PC-3 (cell line): Measurements from ENCODE around the gene ATP5ME. TPM values are rescaled to one million over a fixed set of nuclear protein-coding genes. Genes with fewer than 3 reads are reported as not detected.
"Not testable (repeated sequence)": the region's sequence is repeated elsewhere in the genome, so short reads cannot be mapped to it uniquely, and the experiment has no call there.

Experiments
- ATAC-seq: fragments of 200-7000 bp; cut with Tn5 transposase; 2 replicates; pipeline ENCODE4 v1.9.1; 2020; ENCODE audit warnings: mild to moderate bottlenecking, moderate library complexity
- BruUV-seq: library from RNA; stranded (reverse); fragments of 400-500 nt; replicated peaks from 2 replicates; lab custom pipeline; 2021; lab: Mats Ljungman, UMichigan
- CTCF ChIA-PET: fragments of 300-600 bp; sonication (Branson Sonifier 250); formaldehyde crosslinking; loops from one replicate; lab custom pipeline; 2022; ENCODE audit warnings: antibody characterized with exemption; lab: Charles Lee
- POLR2A ChIA-PET: fragments of 300-600 bp; sonication (Branson Sonifier 250); formaldehyde crosslinking; loops from one replicate; lab custom pipeline; 2022; ENCODE audit warnings: antibody characterized with exemption; ENCODE audit not compliant: unreplicated experiment; lab: Charles Lee
- DNase-seq: peaks from one replicate; pipeline ENCODE4 v3.0.0-alpha.2; 2015
- H2AFZ ChIP-seq: fragments of 300-600 bp; sonication (generic); 2 replicates; pipeline ENCODE4 v1.6.0; 2016; ENCODE audit warnings: antibody characterized with exemption, low read length
- H3F3A ChIP-seq: fragments of 300-600 bp; sonication (generic); one replicate; pipeline ENCODE4 v1.6.0; 2017; ENCODE audit warnings: antibody characterized with exemption, low read length, control low read depth, mild to moderate bottlenecking; ENCODE audit not compliant: unreplicated experiment
- H3K27ac ChIP-seq: fragments of 300-600 bp; sonication (generic); 2 replicates; pipeline ENCODE4 v1.5.1; 2016; ENCODE audit warnings: mild to moderate bottlenecking, low read length
- H3K27me3 ChIP-seq: fragments of 300-600 bp; sonication (generic); 2 replicates; pipeline ENCODE4 v1.6.1; 2016; ENCODE audit warnings: low read length, mixed read lengths
- H3K36me3 ChIP-seq: fragments of 300-600 bp; sonication (generic); 2 replicates; pipeline ENCODE4 v1.6.1; 2016; ENCODE audit warnings: low read depth, mixed run types, low read length, mixed read lengths
- H3K4me1 ChIP-seq: fragments of 300-600 bp; sonication (generic); 2 replicates; pipeline ENCODE4 v1.5.1; 2016; ENCODE audit warnings: low read length; ENCODE audit not compliant: insufficient read depth
- H3K4me2 ChIP-seq: fragments of 300-600 bp; sonication (generic); 2 replicates; pipeline ENCODE4 v1.6.0; 2016; ENCODE audit warnings: low read length
- H3K4me3 ChIP-seq: fragments of 300-600 bp; sonication (generic); 2 replicates; pipeline ENCODE4 v1.5.1; 2016; ENCODE audit warnings: mild to moderate bottlenecking, low read length, mixed read lengths
- H3K79me2 ChIP-seq: fragments of 300-600 bp; sonication (generic); 2 replicates; pipeline ENCODE4 v1.6.1; 2017; ENCODE audit warnings: low read length, mixed read lengths
- H3K9ac ChIP-seq: fragments of 300-600 bp; sonication (generic); 2 replicates; pipeline ENCODE4 v1.6.0; 2016; ENCODE audit warnings: mild to moderate bottlenecking, low read length
- H3K9me2 ChIP-seq: fragments of 300-600 bp; sonication (generic); replicated peaks from 2 replicates; pipeline ENCODE4 v1.6.1; 2016; ENCODE audit warnings: mixed run types, low read length, mixed read lengths
- H3K9me3 ChIP-seq: fragments of 300-600 bp; sonication (generic); 2 replicates; pipeline ENCODE4 v1.6.1; 2016; ENCODE audit warnings: low read length, mixed read lengths
- H4K20me1 ChIP-seq: fragments of 300-600 bp; sonication (generic); 2 replicates; pipeline ENCODE4 v1.6.1; 2016; ENCODE audit warnings: low read length, mixed read lengths
- EZH2 ChIP-seq: fragments of 300-600 bp; sonication (generic); IDR thresholded peaks from one replicate; pipeline ENCODE4 v1.6.1; 2017; ENCODE audit warnings: antibody characterized with exemption, mild to moderate bottlenecking, low read length; ENCODE audit not compliant: unreplicated experiment
- EZH2phosphoT487 ChIP-seq: fragments of 300-600 bp; sonication (generic); IDR thresholded peaks from 2 replicates; pipeline ENCODE4 v1.6.1; 2018; ENCODE audit warnings: mild to moderate bottlenecking, antibody characterized with exemption, low read length, borderline replicate concordance
- intact Hi-C: fragments of 100-400 bp; cut with micrococcal nuclease; formaldehyde crosslinking; loops from 2 replicates; pipeline ENCODE4 v1.9.0; 2023
- total RNA-seq: library from RNA; depleted of rRNA; stranded (reverse); fragments of >200 nt; gene quantifications from 2 replicates; pipeline ENCODE4 v1.2.3, GENCODE V29; 2014
- TF ChIP-seq, protein P1 (sequence below): fragments of 300-600 bp; sonication (generic); conservative IDR thresholded peaks from 2 replicates; pipeline ENCODE4 v1.5.1; 2017; ENCODE audit warnings: antibody characterized with exemption, low read depth, mild to moderate bottlenecking, low read length

ATP5ME gene
- total RNA-seq, 1 experiment from 2014 or later, result 579 TPM

GRCh38 chr4:699816-700580 lies 25.9 kb upstream of the ATP5ME start:
- Histone ChIP-seq H3K36me3 (no peaks in the 10 kb centered on the region), H3K9me2 (no peaks in the 10 kb centered on the region), H3K9ac (no peak overlapping the region), H3K4me3 (no peak overlapping the region), H3K27ac (no peak overlapping the region), H4K20me1 (no peaks in the 10 kb centered on the region), H3F3A (no peaks in the 10 kb centered on the region), H2AFZ (no peak overlapping the region), H3K27me3 (no peaks in the 10 kb centered on the region), H3K4me2 (no peak overlapping the region), H3K4me1 (0 out of 2 replicates have a peak, but pooled peaks cover 4% of the 10 kb centered on the region), H3K79me2 (no peaks in the 10 kb centered on the region), H3K9me3 (no peaks in the 10 kb centered on the region)
- TF ChIP-seq, protein P1, sequence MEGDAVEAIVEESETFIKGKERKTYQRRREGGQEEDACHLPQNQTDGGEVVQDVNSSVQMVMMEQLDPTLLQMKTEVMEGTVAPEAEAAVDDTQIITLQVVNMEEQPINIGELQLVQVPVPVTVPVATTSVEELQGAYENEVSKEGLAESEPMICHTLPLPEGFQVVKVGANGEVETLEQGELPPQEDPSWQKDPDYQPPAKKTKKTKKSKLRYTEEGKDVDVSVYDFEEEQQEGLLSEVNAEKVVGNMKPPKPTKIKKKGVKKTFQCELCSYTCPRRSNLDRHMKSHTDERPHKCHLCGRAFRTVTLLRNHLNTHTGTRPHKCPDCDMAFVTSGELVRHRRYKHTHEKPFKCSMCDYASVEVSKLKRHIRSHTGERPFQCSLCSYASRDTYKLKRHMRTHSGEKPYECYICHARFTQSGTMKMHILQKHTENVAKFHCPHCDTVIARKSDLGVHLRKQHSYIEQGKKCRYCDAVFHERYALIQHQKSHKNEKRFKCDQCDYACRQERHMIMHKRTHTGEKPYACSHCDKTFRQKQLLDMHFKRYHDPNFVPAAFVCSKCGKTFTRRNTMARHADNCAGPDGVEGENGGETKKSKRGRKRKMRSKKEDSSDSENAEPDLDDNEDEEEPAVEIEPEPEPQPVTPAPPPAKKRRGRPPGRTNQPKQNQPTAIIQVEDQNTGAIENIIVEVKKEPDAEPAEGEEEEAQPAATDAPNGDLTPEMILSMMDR, result no peak
- no peak for TF ChIP-seq EZH2
- ATAC-seq (no peak), DNase-seq (no peak)
- intact Hi-C loops, result no loop called here
- CTCF ChIA-PET, result no interaction called here
- POLR2A ChIA-PET, result no interaction called here
- BruUV-seq, result no TSS peak

GRCh38 chr4:694341-694940 lies 20.4 kb upstream of the ATP5ME start:
- H3K9ac ChIP-seq, H3K9me2 ChIP-seq, DNase-seq, H3F3A ChIP-seq, H3K4me1 ChIP-seq, H3K27me3 ChIP-seq, POLR2A ChIA-PET, H3K4me2 ChIP-seq, H3K36me3 ChIP-seq, CTCF ChIA-PET, H4K20me1 ChIP-seq, intact Hi-C loops, H3K79me2 ChIP-seq, H3K4me3 ChIP-seq, ATAC-seq, H3K27ac ChIP-seq, H2AFZ ChIP-seq, BruUV-seq, H3K9me3 ChIP-seq: not testable (repeated sequence)

GRCh38 chr4:692771-693554 lies 18.9 kb upstream of the ATP5ME start:
- POLR2A ChIA-PET, result no interaction called here
- Histone ChIP-seq H3K27ac (no peak overlapping the region), H3K9me2 (no peaks in the 10 kb centered on the region), H3K9ac (no peak overlapping the region), H2AFZ (no peak overlapping the region), H3K9me3 (no peaks in the 10 kb centered on the region), H3K4me1 (peaks cover 4% of the 10 kb centered on the region; the same call in 1 of the 2 replicates), H3K36me3 (no peaks in the 10 kb centered on the region), H3K4me2 (no peak overlapping the region), H4K20me1 (no peaks in the 10 kb centered on the region), H3F3A (no peaks in the 10 kb centered on the region), H3K79me2 (no peaks in the 10 kb centered on the region), H3K4me3 (no peak overlapping the region), H3K27me3 (no peaks in the 10 kb centered on the region)
- intact Hi-C loops, result no loop called here
- no TSS peak for BruUV-seq
- peak; percentile 51; the same call in 1 of the 2 replicates for ATAC-seq
- no peak for DNase-seq
- CTCF ChIA-PET, result no interaction called here
- TF ChIP-seq EZH2phosphoT487, result no peak
- TF ChIP-seq, protein P1, result no peak
- no peak for TF ChIP-seq EZH2
